Inferior parietal cortex (tissue), 1 donor: ENCODE data around the gene MBOAT2.
A peak's percentile ranks its signal among the peaks of the same experiment; 100 is the strongest.

Experiments
- DNase-seq: peaks from one replicate; pipeline ENCODE4 v3.0.0-alpha.2; 2016; ENCODE audit errors: extremely low spot score

The MBOAT2 gene

DNA sequence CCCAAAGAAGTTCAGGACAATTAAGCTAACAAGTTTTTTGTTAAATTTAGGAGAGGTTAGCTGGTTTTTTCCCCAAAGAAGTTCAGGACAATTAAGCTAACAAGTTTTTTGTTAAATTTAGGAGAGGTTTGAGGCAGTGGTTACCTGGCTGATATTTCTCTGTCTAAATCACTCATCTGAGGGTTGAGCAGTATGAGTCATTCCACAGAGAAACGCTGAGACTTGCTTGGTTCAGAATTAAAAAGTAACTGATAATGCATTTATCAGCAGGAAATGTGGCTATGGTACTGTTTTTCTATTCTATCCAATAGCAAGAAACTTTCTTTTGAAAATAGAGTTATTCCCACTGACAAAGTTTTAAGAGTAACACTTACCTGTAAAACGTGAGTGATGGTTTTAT, 143.2 kb downstream of the MBOAT2 start:
- no peak for DNase-seq

DNA sequence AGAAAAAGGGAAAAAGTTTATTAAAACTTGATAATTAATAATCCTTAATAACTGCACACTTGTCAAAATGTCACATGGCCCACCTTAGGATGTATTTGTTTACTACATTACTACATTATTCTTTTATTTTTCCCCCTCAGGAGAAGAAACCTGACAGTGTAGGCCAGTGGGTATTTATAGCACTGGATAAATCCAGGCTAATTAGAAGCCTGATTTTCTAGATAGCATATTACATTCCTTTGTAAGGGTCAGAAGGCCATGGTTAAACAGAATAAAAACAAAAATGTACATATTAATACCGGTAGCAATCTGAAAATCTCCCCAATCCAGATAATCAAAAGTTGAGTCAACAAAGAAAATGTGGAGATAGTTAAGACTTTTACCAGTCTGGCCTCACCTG, 144.6 kb downstream of the MBOAT2 start:
- DNase-seq = no peak

DNA sequence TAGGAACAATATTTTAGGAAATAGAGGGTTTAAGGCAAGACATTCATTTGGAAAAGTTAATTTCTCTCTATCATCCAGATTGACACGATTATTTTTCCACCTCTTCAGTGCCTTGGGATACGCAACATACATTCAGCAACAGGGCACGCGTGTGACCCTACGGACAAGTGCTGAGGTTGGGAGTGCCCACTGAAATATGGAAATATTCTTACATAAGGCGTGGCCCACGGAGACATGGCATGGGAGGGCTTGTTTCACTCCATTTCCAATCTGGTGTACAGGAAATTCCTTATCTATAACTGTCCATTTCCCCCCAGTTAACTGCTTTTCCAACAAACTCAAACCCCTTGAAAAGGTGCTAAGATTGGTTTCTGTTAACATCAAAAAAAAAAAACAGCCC, 145.2 kb downstream of the MBOAT2 start:
- no peak for DNase-seq

DNA sequence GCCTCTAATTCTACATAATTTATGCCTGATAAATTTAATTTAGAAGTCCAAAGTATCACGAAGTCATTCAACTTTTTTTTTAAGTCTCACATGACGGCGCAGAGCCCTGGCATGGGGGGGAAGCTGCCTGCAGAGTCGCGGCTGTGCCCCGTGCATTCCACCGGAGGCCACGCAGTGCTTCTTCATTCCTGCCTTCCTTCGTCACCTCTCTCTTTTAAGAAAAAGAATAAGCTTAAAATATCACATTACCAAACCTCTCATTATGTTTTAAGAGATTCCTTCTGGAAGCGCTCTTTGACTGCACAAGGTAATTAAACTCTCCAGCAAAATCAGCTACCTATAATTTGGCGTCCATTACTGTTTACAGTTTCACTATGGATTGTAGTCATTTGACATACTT, 145.8 kb downstream of the MBOAT2 start:
- no peak for DNase-seq

DNA sequence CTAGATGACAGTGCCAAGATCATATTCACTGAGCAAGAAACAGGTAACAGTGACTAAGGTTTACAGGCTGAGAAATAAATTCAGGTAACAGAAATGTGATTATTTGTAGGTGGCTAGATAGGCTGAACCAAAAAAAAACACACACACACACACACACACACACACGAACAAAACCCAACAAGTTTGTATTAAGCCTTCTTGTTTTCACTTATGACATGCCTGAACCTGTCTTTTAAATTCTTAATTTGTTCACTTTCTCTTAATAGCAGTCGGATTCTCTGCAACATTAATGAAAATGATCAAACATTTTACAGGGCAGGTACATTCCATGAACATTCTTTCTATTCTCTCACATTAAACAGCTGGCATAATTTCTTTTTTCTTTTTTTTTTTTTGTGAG, 147.3 kb downstream of the MBOAT2 start:
- DNase-seq = no peak

DNA sequence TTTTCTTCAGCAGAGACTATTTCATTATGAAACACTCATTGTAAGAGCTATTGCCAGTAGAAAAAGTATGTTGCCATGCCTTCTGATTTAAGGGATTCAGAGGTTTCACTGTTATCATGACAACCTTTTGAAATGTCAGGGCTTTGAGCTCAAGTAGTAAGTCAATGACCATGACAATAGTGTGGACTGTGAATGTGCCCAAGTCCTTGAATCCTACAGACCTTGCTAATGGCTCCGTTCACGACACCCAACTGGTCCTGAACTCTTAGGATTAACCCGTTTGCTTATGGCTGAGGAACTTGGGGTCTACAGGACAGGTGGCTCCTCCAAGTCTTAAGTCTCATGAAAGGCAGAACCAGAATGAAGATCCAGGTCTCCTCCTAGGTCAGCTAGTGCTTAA, 148.5 kb downstream of the MBOAT2 start:
- DNase-seq = no peak

DNA sequence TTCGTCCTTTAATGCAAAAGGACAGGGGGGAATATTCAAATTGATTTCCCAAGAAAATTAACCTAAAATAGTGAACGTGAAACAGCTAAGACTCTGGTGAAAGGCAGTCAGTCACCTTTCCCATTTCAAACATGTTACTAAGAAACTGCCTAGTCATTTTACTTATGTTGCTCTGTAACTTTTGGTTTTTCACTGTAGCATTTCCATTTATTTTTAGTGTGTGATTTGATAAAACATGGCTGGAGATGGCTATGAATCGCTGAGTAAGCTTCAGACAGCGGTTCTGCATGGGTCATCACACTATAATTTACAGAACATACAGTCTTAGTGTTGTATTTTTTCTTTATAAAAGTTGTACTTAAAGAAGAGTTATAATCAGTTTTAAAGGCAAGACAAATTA, 150.1 kb downstream of the MBOAT2 start:
- no peak for DNase-seq

DNA sequence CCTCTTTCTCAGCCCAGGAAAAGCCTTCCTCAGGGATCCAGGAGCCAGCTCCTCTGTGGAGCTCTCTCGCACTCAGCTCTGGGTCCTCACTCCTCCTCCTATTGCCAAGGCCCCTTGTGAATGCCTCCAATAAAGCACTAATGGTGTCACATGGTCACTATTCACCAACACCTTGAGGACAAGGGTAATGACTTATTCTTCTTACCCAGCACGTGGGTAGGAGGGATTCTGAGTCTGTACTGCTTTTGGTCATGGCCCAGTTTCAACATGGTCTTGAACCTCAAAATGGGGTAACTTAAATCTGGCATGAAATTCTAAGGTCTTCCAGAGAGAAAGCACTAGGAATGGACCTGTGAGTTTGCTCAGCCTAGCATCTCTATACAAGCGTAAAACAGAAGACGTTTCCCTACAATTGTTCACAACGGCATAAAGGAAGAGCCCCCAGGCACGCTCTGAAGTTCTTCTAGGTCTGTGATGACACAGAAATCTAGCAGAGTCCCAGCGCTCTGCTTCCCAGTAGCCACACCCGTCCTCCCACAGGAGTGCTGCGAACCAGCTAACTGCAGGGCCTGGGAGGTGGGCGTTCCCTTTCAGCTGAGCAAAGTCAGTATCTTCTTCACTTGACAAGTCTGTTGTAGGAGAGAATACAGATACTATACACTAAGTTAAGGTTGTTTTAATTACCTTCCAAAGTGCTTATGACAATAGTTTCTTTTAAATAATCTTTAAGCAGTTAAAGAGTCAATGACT, 151.5 kb downstream of the MBOAT2 start:
- peak; percentile 17 for DNase-seq

DNA sequence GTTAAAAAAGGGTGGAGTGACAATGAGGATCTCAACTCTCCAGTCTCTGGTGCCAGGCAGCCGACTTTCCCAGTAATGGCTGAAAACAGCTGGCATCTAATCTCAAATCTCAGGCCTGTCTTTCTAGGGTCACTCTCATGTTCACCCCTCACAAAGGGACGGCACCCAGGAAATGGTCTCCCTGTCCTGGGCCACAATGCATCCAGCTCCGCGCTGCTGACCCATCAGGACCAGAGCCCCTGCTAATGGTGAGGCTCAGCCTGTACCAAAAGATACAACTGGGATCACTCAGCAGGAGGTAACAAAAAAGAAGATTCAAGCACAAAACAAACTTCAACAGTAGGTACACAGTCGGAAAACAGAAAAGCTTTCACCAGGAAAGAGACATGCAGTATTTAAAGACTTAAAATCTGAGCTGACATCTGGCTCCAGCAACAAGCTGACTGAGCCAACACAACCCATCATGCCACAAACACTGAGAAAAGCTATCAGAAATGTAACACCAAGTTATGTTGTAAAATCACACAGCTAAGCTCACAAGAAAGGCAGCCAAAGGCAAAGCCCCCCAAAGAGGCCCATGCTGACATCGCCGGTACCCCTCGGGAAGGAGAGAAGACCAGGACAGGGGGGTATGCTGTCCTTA, 152.5 kb downstream of the MBOAT2 start:
- no peak for DNase-seq

DNA sequence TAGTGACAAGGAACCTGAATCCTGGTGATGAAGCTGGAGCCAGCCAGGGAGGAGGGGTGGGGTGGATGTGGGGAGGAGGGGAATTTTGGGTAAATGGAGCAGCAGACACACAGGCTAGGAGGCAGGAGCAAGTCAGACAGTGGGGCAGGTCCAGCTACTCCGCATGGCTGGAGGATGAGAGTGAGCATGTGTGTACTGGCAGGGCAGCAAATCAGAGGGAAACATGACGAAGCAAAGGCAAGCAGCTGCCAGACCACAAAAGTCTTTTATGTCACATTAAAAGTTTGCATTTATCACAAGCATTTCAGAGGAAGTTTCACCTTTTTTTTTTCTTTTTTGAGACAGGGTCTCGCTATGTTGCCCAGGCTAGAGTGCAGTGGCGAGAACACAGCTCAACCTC, 154.2 kb downstream of the MBOAT2 start:
- no peak for DNase-seq

DNA sequence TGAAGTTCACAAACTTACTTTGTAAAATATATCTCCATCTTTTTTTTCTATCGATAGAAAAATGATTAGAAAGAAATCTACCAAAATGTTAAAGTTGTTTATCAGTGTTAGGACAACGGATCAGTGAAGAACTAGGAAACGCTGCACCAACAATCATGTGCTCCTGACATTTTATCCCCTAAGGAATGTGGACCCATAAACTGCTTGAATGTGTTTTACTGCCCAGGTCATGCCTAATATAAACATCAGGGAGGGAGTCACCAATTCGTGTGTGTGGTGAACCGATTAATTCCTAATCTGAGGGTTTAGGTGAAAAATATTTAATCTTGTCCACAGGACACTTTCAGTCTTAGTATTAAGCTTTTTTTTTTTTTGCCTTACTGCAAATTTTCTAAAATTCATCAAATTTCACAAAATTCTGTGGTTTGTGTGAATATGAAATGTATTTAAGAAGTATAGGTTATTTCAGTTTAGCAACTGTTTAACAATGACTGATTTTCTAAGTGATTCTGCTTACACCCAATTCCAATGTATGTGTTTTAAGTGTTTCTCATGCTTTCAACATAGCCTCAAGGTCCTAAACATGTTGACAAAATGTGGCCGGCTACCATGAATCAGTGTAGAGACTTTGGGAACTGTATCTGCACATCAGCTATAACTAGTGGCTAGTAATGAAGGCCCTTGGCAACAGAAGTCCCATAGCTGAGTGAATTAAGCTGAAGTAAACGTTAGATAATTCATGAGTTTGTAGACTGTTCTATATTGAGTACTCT, 155.0 kb downstream of the MBOAT2 start:
- DNase-seq = no peak

DNA sequence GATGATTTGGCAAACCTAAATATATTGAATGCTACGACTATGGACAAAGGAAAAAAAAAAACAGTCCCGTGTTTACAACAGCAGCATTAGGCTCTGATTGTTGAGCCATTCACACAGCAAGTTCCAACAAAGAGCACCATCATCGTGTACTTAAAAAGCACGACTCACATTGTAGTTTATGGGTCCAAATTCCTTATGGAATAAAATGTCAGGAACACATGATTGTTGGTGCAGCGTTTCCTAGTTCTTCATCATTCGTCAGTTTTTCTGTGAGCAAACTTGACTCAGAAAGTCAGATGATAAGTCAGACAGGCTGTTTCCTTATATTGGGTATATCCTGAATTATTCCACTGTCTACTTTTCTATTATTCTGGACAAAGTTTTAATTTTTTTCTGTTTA, 156.1 kb downstream of the MBOAT2 start:
- DNase-seq = no peak

DNA sequence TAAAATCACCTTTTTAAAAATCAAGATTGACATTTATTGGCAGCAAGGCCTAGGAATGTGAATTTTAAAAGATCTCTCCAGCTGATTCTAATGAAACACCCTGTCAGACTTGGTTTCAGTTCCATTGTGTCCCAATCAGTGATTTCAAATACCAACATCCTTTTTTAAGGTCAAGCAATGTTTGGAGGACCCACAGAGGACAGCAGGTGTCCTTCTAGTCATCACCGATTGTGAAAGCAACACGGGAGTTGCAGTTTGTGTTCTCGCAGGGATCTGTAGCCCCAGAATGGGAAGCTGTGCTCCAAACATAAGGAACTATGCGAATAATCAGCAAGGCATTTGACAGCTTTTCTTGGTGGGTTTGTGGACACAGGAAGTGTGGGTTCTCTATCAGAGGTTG, 161.6 kb downstream of the MBOAT2 start:
- no peak for DNase-seq

DNA sequence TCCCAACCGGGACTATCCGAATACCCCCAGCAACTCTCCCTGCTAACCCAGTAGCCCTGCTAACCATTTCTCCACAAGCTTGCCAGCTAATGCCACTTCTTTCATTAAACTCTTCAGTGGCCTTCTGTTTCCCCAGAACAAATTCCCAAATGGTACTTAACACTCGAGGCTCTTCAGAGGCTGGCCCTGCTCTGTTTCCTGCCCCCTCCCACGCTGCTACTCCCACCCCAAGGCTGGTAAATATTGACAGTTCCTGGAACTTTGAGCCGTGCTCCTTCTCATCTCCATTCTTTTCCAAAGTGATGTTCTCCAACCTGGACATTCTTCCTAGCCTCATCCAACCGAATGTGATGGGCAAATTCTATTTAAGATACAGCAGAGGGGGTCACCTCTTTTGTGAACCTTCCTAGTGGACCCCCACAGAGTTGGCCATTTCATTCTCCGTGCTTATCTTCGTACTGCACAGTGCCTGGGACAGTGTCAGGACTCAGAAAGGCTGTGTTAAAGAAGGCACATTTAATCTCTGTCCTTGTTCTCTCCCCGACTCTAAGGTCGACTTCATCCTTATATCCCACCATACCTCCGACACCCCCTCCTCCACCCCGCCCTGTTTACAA, 162.9 kb downstream of the MBOAT2 start:
- no peak for DNase-seq

DNA sequence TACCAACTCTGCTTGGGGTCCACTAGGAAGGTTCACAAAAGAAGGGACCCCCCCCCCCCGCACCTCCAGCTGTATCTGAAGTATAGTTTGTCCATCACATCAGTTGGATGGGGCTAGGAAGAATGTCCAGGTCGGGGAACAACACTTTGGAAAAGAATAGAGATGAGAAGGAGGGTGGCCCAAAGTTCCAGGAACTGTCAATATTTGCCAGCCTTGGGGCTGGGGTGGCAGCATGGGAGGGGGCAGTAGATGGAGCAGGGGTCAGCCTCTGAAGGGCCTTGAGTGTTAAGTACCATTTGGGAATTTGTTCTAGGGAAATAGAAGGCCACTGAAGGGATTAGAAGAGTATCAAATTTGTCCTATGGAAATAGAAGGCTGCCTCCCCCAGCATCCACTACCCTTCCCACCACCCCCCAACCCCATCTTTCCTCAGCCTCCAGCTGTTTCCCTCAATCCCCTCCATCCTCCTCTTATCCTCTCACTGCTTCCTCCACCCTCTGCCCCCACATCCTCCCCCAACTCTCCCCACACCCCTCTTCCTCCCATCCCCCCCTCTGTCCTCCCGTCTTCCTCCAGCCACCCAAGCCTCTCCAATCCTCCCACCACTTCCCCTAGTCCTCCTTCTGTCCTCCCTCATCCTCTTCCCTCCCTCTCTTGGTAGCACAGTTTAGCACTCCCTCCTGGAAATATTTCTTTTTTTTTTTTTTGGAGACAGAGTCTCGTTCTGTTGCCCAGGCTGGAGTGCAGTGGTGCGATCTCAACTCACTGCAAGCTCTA, 164.1 kb downstream of the MBOAT2 start:
- DNase-seq = no peak

DNA sequence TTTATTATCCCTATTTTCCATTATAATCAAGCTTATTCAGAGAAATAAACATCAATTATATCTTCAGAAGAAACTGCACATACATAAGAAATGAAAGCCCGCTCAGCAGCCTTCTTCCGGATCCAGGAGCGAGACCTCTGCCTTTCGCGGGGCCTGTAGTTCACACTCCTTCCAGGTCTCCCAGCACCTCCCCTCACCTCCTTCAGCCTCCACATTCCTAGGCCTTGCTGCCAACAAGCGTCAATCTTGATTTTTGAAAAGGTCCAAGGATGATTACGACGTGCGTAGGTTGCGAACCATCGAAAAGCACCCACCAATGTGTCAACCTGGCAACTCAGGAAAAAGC, 165.7 kb downstream of the MBOAT2 start:
- DNase-seq = no peak

DNA sequence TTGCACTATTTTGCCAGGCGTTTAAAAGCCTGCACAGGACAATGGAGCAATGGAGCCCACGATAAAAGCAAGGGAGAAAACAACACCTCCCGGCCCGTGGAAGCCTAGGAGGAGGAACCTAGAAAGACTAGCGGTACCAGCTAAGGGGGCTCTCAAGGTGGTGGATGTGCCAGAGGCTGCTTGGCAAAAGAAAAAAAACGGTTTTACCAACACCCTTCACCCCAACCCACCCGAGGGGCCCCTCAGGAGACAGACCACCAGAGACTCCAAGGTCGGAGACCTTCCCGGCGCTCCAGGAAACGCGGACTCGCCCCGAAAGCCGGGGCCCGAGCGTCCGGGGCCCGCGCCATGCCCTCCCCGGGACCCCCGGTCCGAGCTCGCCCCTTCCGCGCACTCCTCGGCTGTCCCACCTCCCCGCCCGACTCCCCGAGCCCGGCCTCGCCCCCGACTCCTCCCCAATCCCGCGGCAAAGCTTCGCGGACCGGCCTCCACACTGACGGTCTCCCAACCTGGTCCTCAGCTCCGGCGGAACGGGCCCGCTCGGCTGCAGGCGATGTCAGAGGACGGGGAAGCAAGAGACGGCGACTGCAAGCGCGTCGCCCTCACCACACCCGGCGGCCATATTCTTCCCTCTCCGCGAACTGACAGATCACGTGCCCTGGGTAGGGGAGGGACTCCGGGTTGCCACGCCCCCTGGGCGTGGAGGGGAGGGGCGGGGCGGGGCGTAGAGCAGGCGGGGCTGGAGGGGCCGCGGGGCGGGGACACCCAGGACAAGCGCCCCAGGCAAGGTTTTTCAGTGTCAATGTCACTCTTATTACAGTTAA, 166.3 kb downstream of the MBOAT2 start, which contains the start of gene KIDINS220:
Gene KIDINS220 (minus strand): TSS at position 643 of the 824 bp plus-strand sequence. CDS start 10,520 bp downstream, outside the sequence.
- DNase-seq = peak; percentile 92

DNA sequence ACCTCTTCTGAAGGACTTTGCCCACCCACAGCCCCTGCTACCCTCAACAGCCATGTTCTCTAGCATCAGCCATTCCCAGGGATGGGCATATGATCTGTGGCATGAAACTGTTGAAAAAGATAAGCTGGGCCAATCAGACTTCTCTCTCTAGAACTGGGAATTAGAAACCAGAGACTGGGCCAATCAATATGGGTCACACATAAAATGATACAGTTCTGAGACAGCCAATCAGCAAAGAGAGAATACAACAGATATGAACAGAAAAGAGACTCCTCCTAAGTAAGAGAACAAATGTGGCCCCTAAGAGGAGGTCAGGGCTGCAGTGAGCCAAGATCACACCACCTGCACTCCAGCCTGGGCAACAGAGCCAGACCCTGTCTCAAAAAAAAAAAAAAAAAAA, 168.2 kb downstream of the MBOAT2 start:
- DNase-seq = no peak

DNA sequence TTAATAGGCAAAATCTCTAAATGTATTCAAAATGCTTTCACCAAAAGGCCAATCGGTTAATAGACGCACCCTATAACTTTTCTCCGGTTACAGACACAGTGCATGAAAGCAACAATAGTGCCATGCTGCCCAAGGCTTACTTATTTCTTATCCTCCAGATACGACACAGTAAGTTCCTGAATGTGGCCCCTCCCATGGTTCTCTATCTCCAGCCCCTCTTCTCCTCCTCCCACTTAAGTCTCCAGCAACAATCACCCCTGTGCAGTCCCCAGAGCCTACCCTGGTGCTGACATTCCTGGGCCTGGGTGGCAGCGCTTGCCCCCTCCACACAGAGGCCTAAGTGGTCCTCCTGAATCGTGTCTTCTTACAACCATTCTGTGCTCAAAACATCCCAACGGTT, 169.6 kb downstream of the MBOAT2 start:
- DNase-seq = no peak

DNA sequence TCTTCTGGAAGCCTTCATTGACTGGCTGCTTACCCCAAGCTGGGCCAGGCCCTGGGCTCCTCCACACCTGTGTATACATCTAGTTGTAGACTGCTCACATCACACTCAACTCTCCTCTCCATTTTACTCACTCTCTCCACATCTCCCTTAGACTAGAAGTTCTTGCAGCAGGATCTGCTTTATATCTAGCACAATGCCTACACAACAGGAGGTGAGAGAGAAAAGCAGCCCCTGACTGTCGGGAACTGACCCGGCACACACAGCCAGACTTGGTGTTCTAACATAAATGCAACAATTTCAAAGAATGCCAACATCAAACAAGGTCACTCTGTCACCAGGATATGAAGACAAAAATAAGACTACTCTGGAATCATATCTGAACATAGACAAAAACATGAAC, 172.0 kb downstream of the MBOAT2 start:
- DNase-seq = no peak

DNA sequence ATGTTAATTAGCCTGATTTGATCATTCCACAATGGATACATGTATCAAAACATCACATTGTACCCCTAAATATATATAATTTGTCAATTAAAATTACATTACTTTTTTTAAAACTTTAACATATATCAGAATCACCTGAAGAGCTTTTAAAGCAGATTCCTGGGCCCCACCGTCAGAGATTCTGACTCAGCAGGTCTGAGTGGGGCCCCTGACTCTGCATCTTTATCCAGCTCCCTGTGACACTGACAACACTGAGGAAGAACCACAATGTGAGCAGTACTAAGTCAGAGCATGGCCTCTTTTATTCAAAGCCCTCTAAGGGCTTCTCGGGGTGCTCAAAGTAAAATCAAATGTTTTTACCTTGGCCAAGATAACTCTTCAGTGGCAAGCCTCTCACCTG, 175.8 kb downstream of the MBOAT2 start:
- DNase-seq = no peak
